Activated CD8-positive, alpha-beta memory T cell treated with anti-CD3 and anti-CD28 coated beads for 48 hours (primary cell): ENCODE results near the gene MRPL55.

ENCODE experiments used
- DNase-seq, 3 experiments: peaks; one replicate each; pipeline ENCODE4 v3.0.0-alpha.2; 2020; ENCODE audit warnings: low read depth in 2 of 3, low spot score in 2 of 3

MRPL55 gene

DNA sequence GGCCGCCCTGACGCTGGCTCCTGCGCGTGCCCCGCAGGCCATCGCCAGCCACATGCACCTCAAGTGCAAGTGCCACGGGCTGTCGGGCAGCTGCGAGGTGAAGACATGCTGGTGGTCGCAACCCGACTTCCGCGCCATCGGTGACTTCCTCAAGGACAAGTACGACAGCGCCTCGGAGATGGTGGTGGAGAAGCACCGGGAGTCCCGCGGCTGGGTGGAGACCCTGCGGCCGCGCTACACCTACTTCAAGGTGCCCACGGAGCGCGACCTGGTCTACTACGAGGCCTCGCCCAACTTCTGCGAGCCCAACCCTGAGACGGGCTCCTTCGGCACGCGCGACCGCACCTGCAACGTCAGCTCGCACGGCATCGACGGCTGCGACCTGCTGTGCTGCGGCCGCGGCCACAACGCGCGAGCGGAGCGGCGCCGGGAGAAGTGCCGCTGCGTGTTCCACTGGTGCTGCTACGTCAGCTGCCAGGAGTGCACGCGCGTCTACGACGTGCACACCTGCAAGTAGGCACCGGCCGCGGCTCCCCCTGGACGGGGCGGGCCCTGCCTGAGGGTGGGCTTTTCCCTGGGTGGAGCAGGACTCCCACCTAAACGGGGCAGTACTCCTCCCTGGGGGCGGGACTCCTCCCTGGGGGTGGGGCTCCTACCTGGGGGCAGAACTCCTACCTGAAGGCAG is 50.0 kb downstream of the MRPL55 start:
- DNase-seq = no peak

- DNase-seq = no peak
Measured at GRCh38 chr1:228058172-228058948, 50.7 kb downstream of the MRPL55 start.
